ENCODE results near the gene NTRK1.

The NTRK1 gene

DNA sequence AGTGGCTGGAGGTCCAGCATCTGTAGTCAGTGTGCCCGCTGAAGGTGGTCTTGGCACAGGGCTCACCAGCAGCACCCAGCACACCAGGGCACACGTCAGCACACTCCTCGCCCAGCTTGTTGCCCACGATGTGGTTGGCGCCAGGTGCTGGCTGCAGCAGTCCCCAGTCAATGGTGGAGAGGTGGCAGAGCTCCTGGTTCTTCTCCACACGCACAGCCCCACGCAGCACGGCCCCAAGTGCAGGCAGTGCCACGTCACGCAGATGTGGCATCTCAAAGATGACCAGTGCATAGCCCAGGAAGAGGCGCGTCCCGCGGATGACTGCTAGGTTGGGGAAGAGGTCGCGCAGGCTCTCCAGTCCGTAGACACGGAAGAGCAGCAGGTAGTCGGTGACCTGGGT lies 6.9 kb upstream of the NTRK1 start:
- TF ChIP-seq, protein P1, sequence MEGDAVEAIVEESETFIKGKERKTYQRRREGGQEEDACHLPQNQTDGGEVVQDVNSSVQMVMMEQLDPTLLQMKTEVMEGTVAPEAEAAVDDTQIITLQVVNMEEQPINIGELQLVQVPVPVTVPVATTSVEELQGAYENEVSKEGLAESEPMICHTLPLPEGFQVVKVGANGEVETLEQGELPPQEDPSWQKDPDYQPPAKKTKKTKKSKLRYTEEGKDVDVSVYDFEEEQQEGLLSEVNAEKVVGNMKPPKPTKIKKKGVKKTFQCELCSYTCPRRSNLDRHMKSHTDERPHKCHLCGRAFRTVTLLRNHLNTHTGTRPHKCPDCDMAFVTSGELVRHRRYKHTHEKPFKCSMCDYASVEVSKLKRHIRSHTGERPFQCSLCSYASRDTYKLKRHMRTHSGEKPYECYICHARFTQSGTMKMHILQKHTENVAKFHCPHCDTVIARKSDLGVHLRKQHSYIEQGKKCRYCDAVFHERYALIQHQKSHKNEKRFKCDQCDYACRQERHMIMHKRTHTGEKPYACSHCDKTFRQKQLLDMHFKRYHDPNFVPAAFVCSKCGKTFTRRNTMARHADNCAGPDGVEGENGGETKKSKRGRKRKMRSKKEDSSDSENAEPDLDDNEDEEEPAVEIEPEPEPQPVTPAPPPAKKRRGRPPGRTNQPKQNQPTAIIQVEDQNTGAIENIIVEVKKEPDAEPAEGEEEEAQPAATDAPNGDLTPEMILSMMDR (IDR thresholded peaks at IDR 0.05; ENCODE audit: insufficient read depth, low read length, poor library complexity, severe bottlenecking): no peak
- Histone ChIP-seq H3K27me3 (replicated peaks; ENCODE audit: control insufficient read depth, insufficient read depth, low read length) (no peaks in the 10 kb centered on the region; the same call in 1 of the 2 replicates), H3K36me3 (ENCODE audit: control insufficient read depth, insufficient read depth, low read length) (no peaks in the 10 kb centered on the region), H3K4me3 (replicated peaks; ENCODE audit: low read depth, low read length) (no peak overlapping the region)
- DNase-seq (ENCODE audit: extremely low read depth, insufficient read length): no peak

DNA sequence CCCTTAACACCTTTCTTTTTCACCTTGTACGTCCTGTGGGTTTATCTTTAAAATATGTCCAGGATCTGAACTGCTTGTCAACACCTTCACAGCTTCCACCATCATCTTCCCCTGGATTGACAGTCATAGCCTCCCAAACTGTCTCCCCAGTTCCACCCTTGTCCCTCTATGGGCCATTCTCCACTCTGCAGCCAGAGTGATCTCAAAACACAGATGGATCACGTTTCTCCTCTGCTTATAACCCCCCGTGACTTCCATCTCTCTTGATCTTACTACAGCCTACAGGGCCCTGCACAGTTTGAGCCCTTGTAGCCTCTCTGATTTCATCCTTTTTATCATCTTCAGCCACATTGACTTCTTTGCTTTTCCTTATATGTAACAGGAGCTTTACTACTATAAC lies 6.0 kb upstream of the NTRK1 start:
- Histone ChIP-seq H3K4me3 (replicated peaks; ENCODE audit: low read depth, low read length) (no peak overlapping the region), H3K36me3 (ENCODE audit: control insufficient read depth, insufficient read depth, low read length) (no peaks in the 10 kb centered on the region), H3K27me3 (replicated peaks; ENCODE audit: control insufficient read depth, insufficient read depth, low read length) (no peaks in the 10 kb centered on the region; the same call in 1 of the 2 replicates)
- no peak for DNase-seq (ENCODE audit: extremely low read depth, insufficient read length)
- TF ChIP-seq, protein P1 (IDR thresholded peaks at IDR 0.05; ENCODE audit: insufficient read depth, low read length, poor library complexity, severe bottlenecking): no peak

DNA sequence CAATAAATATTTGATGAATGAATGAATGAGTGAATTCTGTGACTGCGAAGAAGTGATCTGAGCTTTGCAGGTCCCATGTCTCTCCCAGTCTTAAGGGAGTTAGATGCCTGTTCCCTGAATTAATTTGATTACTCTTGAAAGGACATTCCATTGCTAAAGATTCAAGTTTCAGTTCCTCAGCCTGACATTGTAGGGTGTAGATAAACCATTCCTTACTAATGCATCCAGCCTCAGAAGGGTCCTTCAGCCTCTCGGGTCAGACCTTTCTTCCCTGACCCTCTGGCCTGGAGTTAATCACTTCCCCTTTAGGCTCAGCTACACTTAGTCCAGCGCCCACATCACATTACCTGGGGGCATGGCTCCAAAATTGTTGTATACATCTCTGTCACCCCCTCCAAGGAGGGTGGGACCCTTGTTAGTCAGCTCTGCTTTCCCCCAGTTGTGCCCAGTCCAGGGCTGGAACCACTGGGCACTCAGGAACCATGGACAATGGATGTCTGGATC lies 4.3 kb upstream of the NTRK1 start:
- DNase-seq (ENCODE audit: extremely low read depth, insufficient read length): no peak
- Histone ChIP-seq H3K4me3 (replicated peaks; ENCODE audit: low read depth, low read length) (no peak overlapping the region), H3K36me3 (ENCODE audit: control insufficient read depth, insufficient read depth, low read length) (no peaks in the 10 kb centered on the region), H3K27me3 (replicated peaks; ENCODE audit: control insufficient read depth, insufficient read depth, low read length) (no peaks in the 10 kb centered on the region; the same call in 1 of the 2 replicates)
- TF ChIP-seq, protein P1 (IDR thresholded peaks at IDR 0.05; ENCODE audit: insufficient read depth, low read length, poor library complexity, severe bottlenecking): no peak

DNA sequence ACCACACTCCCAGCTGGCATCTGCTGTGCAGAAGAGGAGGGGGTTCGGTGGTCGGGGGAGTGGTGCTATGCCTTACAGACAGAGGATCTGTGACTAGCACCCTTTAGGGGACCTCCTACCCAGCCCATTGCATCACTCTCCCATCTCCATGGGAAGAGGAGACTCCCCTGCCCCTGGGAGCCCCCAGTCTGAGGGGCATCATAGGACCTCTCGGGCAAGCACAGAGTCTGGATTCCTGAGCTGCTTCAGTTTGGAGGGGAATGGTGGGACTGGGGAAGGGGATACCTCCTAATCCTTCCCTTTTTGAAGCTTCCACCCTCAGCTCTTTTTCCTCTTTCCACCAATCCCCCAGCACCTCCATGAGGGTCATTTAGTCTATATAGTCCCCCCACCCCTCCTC lies 3.1 kb upstream of the NTRK1 start:
- Histone ChIP-seq H3K36me3 (ENCODE audit: control insufficient read depth, insufficient read depth, low read length) (no peaks in the 10 kb centered on the region), H3K4me3 (replicated peaks; ENCODE audit: low read depth, low read length) (no peak overlapping the region), H3K27me3 (replicated peaks; ENCODE audit: control insufficient read depth, insufficient read depth, low read length) (no peaks in the 10 kb centered on the region; the same call in 1 of the 2 replicates)
- DNase-seq (ENCODE audit: extremely low read depth, insufficient read length): no peak
- TF ChIP-seq, protein P1 (IDR thresholded peaks at IDR 0.05; ENCODE audit: insufficient read depth, low read length, poor library complexity, severe bottlenecking): no peak

DNA sequence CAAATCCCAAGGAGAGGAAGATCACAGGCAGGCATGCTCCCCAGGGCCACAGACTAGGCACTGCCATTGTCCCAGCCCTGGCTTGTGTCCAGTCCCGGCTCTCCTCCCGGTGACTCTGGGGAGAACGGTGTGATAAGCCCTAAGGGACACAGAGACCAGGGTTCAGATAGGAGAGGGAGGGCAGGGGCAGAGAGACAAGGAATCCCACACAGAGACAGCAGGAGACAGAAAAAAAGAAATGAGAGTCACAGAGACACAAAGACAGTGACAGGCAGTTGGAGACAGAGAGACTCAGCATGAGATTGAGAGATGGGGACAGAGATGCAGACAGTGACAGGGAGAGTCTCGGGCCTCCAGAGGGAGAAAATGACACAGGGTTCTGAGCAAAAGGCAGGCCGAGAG lies 2.1 kb upstream of the NTRK1 start:
- Histone ChIP-seq H3K4me3 (replicated peaks; ENCODE audit: low read depth, low read length) (no peak overlapping the region), H3K27me3 (replicated peaks; ENCODE audit: control insufficient read depth, insufficient read depth, low read length) (no peaks in the 10 kb centered on the region; the same call in 1 of the 2 replicates), H3K36me3 (ENCODE audit: control insufficient read depth, insufficient read depth, low read length) (no peaks in the 10 kb centered on the region)
- TF ChIP-seq, protein P1 (IDR thresholded peaks at IDR 0.05; ENCODE audit: insufficient read depth, low read length, poor library complexity, severe bottlenecking): no peak
- DNase-seq (ENCODE audit: extremely low read depth, insufficient read length): no peak

All from GM06990 (cell line).